GM18502 (cell line): Measurements from ENCODE around the gene SLC9A3.
"Not testable (repeated sequence)": the region's sequence is repeated elsewhere in the genome, so short reads cannot be mapped to it uniquely, and the experiment has no call there.

Experiments used
- ATAC-seq: cut with Tn5 transposase; IDR thresholded peaks from one replicate; pipeline ENCODE4 v1.9.1; 2021; ENCODE audit warnings: mild to moderate bottlenecking; ENCODE audit not compliant: unreplicated experiment, poor library complexity

Gene SLC9A3

GRCh38 chr5:524234-524972 is at the start of gene SLC9A3:
Gene SLC9A3 (minus strand): TSS chr5:524449.
- no peak for ATAC-seq

- no peak for ATAC-seq
These were observed 49.7 kb upstream of the SLC9A3 start for GRCh38 chr5:573976-574375.

GRCh38 chr5:573206-573605 is 49.0 kb upstream of the SLC9A3 start:
- no peak for ATAC-seq

- ATAC-seq, result no peak
These were observed 48.3 kb upstream of the SLC9A3 start for GRCh38 chr5:572398-573019.

GRCh38 chr5:571791-572190 is 47.5 kb upstream of the SLC9A3 start:
- no peak for ATAC-seq

GRCh38 chr5:570886-571285 is 46.6 kb upstream of the SLC9A3 start:
- ATAC-seq, result no peak

- no peak for ATAC-seq
These were observed 46.2 kb upstream of the SLC9A3 start for GRCh38 chr5:570446-570845.

GRCh38 chr5:569868-570361 is 45.7 kb upstream of the SLC9A3 start:
- ATAC-seq, result no peak

GRCh38 chr5:569358-569867 is 45.2 kb upstream of the SLC9A3 start:
- no peak for ATAC-seq

- no peak for ATAC-seq
These were observed 44.6 kb upstream of the SLC9A3 start for GRCh38 chr5:568809-569208.

GRCh38 chr5:568061-568781 is 44.0 kb upstream of the SLC9A3 start:
- no peak for ATAC-seq

- ATAC-seq, result no peak
These were observed 43.4 kb upstream of the SLC9A3 start for GRCh38 chr5:567664-568060.

- no peak for ATAC-seq
These were observed 42.5 kb upstream of the SLC9A3 start for GRCh38 chr5:566636-567309.

GRCh38 chr5:565782-566440 is 41.7 kb upstream of the SLC9A3 start:
- no peak for ATAC-seq

- no peak for ATAC-seq
These were observed 37.2 kb upstream of the SLC9A3 start for GRCh38 chr5:561408-561807.

GRCh38 chr5:560792-561166 is 36.5 kb upstream of the SLC9A3 start:
- no peak for ATAC-seq

GRCh38 chr5:558871-559503 is 34.7 kb upstream of the SLC9A3 start:
- ATAC-seq, result no peak

GRCh38 chr5:558326-558725 is 34.1 kb upstream of the SLC9A3 start:
- ATAC-seq, result no peak

GRCh38 chr5:557917-558316 is 33.7 kb upstream of the SLC9A3 start:
- ATAC-seq, result not testable (repeated sequence)
